Embryonic facial prominence (tissue), 1 donor: ENCODE data around the gene SPOUT1.
A peak's percentile ranks its signal among the peaks of the same experiment; 100 is the strongest.

Source experiments
- DNase-seq: peaks from one replicate; pipeline ENCODE4 v3.0.0-alpha.2; 2016; ENCODE audit errors: extremely low spot score

SPOUT1 gene

GRCh38 chr9:128836509-128837145, 7.0 kb upstream of the SPOUT1 start:
- no peak for DNase-seq

- no peak for DNase-seq
These were observed 5.9 kb upstream of the SPOUT1 start for GRCh38 chr9:128835246-128836210.

- DNase-seq: no peak
These were observed 4.1 kb upstream of the SPOUT1 start for GRCh38 chr9:128833696-128834095.

- DNase-seq: no peak
These were observed 708 bp downstream of the SPOUT1 start for GRCh38 chr9:128828719-128829452.

- DNase-seq: no peak
These were observed 1.3 kb downstream of the SPOUT1 start for GRCh38 chr9:128828267-128828666.

- DNase-seq: no peak
These were observed 3.5 kb downstream of the SPOUT1 start for GRCh38 chr9:128825923-128826700.

- DNase-seq: no peak
These were observed 4.7 kb downstream of the SPOUT1 start for GRCh38 chr9:128824911-128825310.

- DNase-seq: no peak
These were observed 5.6 kb downstream of the SPOUT1 start for GRCh38 chr9:128823903-128824406.

GRCh38 chr9:128823362-128823902, 6.2 kb downstream of the SPOUT1 start:
- no peak for DNase-seq

GRCh38 chr9:128822407-128823042, 7.1 kb downstream of the SPOUT1 start:
- DNase-seq: no peak

GRCh38 chr9:128821584-128822406, 7.8 kb downstream of the SPOUT1 start:
- no peak for DNase-seq

- DNase-seq: no peak
These were observed 8.7 kb downstream of the SPOUT1 start for GRCh38 chr9:128820665-128821583.

GRCh38 chr9:128819716-128820664, 9.6 kb downstream of the SPOUT1 start:
- no peak for DNase-seq

- no peak for DNase-seq
These were observed 10.5 kb downstream of the SPOUT1 start for GRCh38 chr9:128818839-128819715.

GRCh38 chr9:128818099-128818838, 11.3 kb downstream of the SPOUT1 start, which contains the start of gene ENDOG:
Gene ENDOG, plus strand, starts transcription at chr9:128818500. Its CDS starts 185 bp downstream, at chr9:128818685.
- DNase-seq: peak; percentile 75

- no peak for DNase-seq
These were observed 18.7 kb downstream of the SPOUT1 start for GRCh38 chr9:128810873-128811272.
